HL-60 (cell line): ENCODE data around the gene CCDC85C.

Experiments
- POLR2AphosphoS5 ChIP-seq: IDR thresholded peaks from 2 replicates; pipeline ENCODE4 v1.6.1; 2012; ENCODE audit warnings: low read depth
- TF ChIP-seq, protein P1 (sequence below): IDR thresholded peaks from one replicate; pipeline ENCODE4 v1.5.1; 2011; ENCODE audit warnings: low read length, control low read depth, inconsistent platforms; ENCODE audit not compliant: insufficient read depth
- TF ChIP-seq, protein P2 (sequence below): IDR thresholded peaks from 2 replicates; pipeline ENCODE4 v1.6.1; 2012; ENCODE audit warnings: low read depth; ENCODE audit not compliant: insufficient replicate concordance

DNA sequence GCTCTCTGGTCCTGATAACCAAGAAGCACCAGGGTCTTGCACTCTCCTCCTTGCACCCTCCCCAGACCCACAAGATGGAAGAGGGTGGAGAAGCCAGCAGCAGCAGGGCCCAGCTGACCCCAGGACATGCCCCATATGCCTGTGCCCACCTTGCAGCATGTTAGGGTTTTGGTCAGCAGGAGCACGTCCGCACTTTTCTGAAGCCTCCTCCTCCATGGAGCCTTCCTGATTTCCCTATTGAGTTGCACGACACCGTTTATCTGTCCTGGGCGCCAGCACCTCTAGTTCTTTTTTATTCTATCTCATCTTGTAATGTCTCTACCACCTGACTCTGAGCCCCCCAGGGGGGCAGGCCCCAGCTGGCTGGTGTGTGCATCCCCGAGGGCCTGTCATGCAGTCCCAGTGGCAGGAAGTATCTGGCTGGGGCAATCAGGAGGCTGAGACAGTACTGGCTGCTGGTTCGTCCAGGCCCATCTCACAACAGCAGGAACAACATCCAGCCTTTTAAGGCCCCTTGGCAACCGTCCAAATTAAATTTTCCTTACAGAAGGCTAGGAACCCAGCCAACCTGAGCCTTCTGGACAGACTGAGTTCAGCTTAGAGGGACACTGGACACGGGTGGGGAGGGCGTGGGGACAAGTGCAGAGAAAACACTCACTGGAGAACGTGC is 39.6 kb downstream of the CCDC85C start:
- TF ChIP-seq, protein P1, sequence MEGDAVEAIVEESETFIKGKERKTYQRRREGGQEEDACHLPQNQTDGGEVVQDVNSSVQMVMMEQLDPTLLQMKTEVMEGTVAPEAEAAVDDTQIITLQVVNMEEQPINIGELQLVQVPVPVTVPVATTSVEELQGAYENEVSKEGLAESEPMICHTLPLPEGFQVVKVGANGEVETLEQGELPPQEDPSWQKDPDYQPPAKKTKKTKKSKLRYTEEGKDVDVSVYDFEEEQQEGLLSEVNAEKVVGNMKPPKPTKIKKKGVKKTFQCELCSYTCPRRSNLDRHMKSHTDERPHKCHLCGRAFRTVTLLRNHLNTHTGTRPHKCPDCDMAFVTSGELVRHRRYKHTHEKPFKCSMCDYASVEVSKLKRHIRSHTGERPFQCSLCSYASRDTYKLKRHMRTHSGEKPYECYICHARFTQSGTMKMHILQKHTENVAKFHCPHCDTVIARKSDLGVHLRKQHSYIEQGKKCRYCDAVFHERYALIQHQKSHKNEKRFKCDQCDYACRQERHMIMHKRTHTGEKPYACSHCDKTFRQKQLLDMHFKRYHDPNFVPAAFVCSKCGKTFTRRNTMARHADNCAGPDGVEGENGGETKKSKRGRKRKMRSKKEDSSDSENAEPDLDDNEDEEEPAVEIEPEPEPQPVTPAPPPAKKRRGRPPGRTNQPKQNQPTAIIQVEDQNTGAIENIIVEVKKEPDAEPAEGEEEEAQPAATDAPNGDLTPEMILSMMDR: no peak
- TF ChIP-seq POLR2AphosphoS5: no peak
- TF ChIP-seq, protein P2, sequence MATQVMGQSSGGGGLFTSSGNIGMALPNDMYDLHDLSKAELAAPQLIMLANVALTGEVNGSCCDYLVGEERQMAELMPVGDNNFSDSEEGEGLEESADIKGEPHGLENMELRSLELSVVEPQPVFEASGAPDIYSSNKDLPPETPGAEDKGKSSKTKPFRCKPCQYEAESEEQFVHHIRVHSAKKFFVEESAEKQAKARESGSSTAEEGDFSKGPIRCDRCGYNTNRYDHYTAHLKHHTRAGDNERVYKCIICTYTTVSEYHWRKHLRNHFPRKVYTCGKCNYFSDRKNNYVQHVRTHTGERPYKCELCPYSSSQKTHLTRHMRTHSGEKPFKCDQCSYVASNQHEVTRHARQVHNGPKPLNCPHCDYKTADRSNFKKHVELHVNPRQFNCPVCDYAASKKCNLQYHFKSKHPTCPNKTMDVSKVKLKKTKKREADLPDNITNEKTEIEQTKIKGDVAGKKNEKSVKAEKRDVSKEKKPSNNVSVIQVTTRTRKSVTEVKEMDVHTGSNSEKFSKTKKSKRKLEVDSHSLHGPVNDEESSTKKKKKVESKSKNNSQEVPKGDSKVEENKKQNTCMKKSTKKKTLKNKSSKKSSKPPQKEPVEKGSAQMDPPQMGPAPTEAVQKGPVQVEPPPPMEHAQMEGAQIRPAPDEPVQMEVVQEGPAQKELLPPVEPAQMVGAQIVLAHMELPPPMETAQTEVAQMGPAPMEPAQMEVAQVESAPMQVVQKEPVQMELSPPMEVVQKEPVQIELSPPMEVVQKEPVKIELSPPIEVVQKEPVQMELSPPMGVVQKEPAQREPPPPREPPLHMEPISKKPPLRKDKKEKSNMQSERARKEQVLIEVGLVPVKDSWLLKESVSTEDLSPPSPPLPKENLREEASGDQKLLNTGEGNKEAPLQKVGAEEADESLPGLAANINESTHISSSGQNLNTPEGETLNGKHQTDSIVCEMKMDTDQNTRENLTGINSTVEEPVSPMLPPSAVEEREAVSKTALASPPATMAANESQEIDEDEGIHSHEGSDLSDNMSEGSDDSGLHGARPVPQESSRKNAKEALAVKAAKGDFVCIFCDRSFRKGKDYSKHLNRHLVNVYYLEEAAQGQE: no peak
